HFFc6 (cell line): ENCODE results near the gene MARF1. TPM values are rescaled to one million over a fixed set of nuclear protein-coding genes. Genes with fewer than 3 reads are reported as not detected.

ENCODE experiments used
- DNase-seq: peaks from one replicate; pipeline ENCODE4 v3.0.0-alpha.2; 2018
- H3K27ac Mint-ChIP-seq: 2 replicates; pipeline ENCODE4 v1.8.0; 2020; ENCODE audit warnings: mild to moderate bottlenecking, mixed read lengths
- H3K27me3 Mint-ChIP-seq: 2 replicates; pipeline ENCODE4 v1.8.0; 2021; ENCODE audit warnings: mild to moderate bottlenecking, moderate library complexity, mixed read lengths; ENCODE audit not compliant: insufficient read depth
- H3K36me3 Mint-ChIP-seq: 2 replicates; pipeline ENCODE4 v1.8.0; 2021; ENCODE audit warnings: low read depth, mixed read lengths
- H3K4me1 Mint-ChIP-seq: 2 replicates; pipeline ENCODE4 v1.8.0; 2020; ENCODE audit warnings: low read depth, mixed read lengths
- H3K4me3 Mint-ChIP-seq: 2 replicates; pipeline ENCODE4 v1.8.0; 2020; ENCODE audit warnings: mild to moderate bottlenecking, moderate library complexity, mixed read lengths
- H3K9me3 Mint-ChIP-seq: 2 replicates; pipeline ENCODE4 v1.8.0; 2020; ENCODE audit warnings: mild to moderate bottlenecking, mixed read lengths
- CTCF ChIP-seq: fragments of 200-600 bp; sonication (generic); IDR thresholded peaks from 2 replicates; pipeline ENCODE4 v1.5.0; 2021; ENCODE audit warnings: antibody characterized with exemption, mild to moderate bottlenecking
- total RNA-seq, 6 experiments: library from RNA; stranded (reverse); fragmentation: NEBNext Ultra II Directional; extraction: Animal tissue kit (Norgen Biotek cat#: 25700); gene quantifications; 2 replicates in 1 of 6; 3 replicates in 5 of 6; pipeline ENCODE4 v1.2.3, GENCODE V29; 2021

MARF1 gene
- total RNA-seq, 6 experiments from 2014 or later, result 34.9 to 39.4 (median 38.5) TPM

- Mint-ChIP-seq H3K36me3 (peaks cover 78% of the 10 kb centered on the region), H3K27ac (no peak overlapping the region), H3K4me1 (peaks cover 6% of the 10 kb centered on the region), H3K9me3 (peaks cover 29% of the 10 kb centered on the region), H3K27me3 (peaks cover 10% of the 10 kb centered on the region), H3K4me3 (no peak overlapping the region)
- no peak for TF ChIP-seq CTCF
- no peak for DNase-seq
These were observed 57.0 kb downstream of the MARF1 start for GRCh38 chr16:15585956-15586355.

- TF ChIP-seq CTCF, result no peak
- H3K9me3 Mint-ChIP-seq, result peaks cover 29% of the 10 kb centered on the region
- H3K4me3 Mint-ChIP-seq, result no peak overlapping the region
- peaks cover 9% of the 10 kb centered on the region for H3K27me3 Mint-ChIP-seq
- H3K27ac Mint-ChIP-seq, result no peak overlapping the region
- no peaks in the 10 kb centered on the region for H3K4me1 Mint-ChIP-seq
- DNase-seq, result no peak
- peaks cover 70% of the 10 kb centered on the region for H3K36me3 Mint-ChIP-seq
These were observed 59.4 kb downstream of the MARF1 start for GRCh38 chr16:15583526-15583925.

- no peak overlapping the region for H3K4me3 Mint-ChIP-seq
- peaks cover 62% of the 10 kb centered on the region for H3K36me3 Mint-ChIP-seq
- H3K27me3 Mint-ChIP-seq, result peaks cover 7% of the 10 kb centered on the region
These were observed 61.7 kb downstream of the MARF1 start for GRCh38 chr16:15581127-15581815.

GRCh38 chr16:15578824-15579223, 64.1 kb downstream of the MARF1 start:
- H3K36me3 Mint-ChIP-seq, result peaks cover 43% of the 10 kb centered on the region
- peaks cover 7% of the 10 kb centered on the region for H3K27me3 Mint-ChIP-seq
- no peak for TF ChIP-seq CTCF
- no peaks in the 10 kb centered on the region for H3K9me3 Mint-ChIP-seq
- H3K4me1 Mint-ChIP-seq, result no peaks in the 10 kb centered on the region
- no peak for DNase-seq
- no peak overlapping the region for H3K4me3 Mint-ChIP-seq
- no peak overlapping the region for H3K27ac Mint-ChIP-seq

More at GRCh38 chr16:15581127-15581815, 61.7 kb downstream of the MARF1 start:
- Mint-ChIP-seq H3K4me1 (no peaks in the 10 kb centered on the region), H3K27ac (no peak overlapping the region), H3K9me3 (peaks cover 12% of the 10 kb centered on the region)
- DNase-seq, result no peak
- TF ChIP-seq CTCF, result no peak

GRCh38 chr16:15576960-15577958, 65.7 kb downstream of the MARF1 start:
- H3K27me3 Mint-ChIP-seq, result peaks cover 2% of the 10 kb centered on the region
- H3K4me3 Mint-ChIP-seq, result no peak overlapping the region
- no peak for DNase-seq
- H3K9me3 Mint-ChIP-seq, result no peaks in the 10 kb centered on the region
- no peak overlapping the region for H3K27ac Mint-ChIP-seq
- no peak for TF ChIP-seq CTCF
- peaks cover 14% of the 10 kb centered on the region for H3K4me1 Mint-ChIP-seq
- peaks cover 39% of the 10 kb centered on the region for H3K36me3 Mint-ChIP-seq
